ENCODE data around the gene MOV10L1. TPM values are rescaled to one million over a fixed set of nuclear protein-coding genes. Genes with fewer than 3 reads are reported as not detected.
A peak's percentile ranks its signal among the peaks of the same experiment; 100 is the strongest.

MOV10L1 gene
- total and polyA plus RNA-seq, 9 of the 15 experiments (the other 6 are each of a cell fraction or from before 2014, with no cell fraction given), result 0.06 to 0.43 (median 0.15) TPM

- no peak for TF ChIP-seq ARID2 (IDR thresholded peaks at IDR 0.05)
- no peak for TF ChIP-seq ZNF23 (CRISPR knock-in tag; IDR thresholded peaks at IDR 0.05)
- peak; percentile 75 for TF ChIP-seq NFIC (IDR thresholded peaks at IDR 0.05)
- peak; percentile 95 for TF ChIP-seq NBN (IDR thresholded peaks at IDR 0.05; ENCODE audit: low read depth)
- no peak for TF ChIP-seq ZNF609 (CRISPR knock-in tag; IDR thresholded peaks at IDR 0.05; ENCODE audit: borderline replicate concordance)
- no peak for TF ChIP-seq ZNF778 (CRISPR knock-in tag; IDR thresholded peaks at IDR 0.05)
- no peak for TF ChIP-seq ZBED1 (IDR thresholded peaks at IDR 0.05)
- peak; percentile 73 for TF ChIP-seq STAT5A (IDR thresholded peaks at IDR 0.05; ENCODE audit: borderline replicate concordance, low read length)
- TF ChIP-seq, protein P1, sequence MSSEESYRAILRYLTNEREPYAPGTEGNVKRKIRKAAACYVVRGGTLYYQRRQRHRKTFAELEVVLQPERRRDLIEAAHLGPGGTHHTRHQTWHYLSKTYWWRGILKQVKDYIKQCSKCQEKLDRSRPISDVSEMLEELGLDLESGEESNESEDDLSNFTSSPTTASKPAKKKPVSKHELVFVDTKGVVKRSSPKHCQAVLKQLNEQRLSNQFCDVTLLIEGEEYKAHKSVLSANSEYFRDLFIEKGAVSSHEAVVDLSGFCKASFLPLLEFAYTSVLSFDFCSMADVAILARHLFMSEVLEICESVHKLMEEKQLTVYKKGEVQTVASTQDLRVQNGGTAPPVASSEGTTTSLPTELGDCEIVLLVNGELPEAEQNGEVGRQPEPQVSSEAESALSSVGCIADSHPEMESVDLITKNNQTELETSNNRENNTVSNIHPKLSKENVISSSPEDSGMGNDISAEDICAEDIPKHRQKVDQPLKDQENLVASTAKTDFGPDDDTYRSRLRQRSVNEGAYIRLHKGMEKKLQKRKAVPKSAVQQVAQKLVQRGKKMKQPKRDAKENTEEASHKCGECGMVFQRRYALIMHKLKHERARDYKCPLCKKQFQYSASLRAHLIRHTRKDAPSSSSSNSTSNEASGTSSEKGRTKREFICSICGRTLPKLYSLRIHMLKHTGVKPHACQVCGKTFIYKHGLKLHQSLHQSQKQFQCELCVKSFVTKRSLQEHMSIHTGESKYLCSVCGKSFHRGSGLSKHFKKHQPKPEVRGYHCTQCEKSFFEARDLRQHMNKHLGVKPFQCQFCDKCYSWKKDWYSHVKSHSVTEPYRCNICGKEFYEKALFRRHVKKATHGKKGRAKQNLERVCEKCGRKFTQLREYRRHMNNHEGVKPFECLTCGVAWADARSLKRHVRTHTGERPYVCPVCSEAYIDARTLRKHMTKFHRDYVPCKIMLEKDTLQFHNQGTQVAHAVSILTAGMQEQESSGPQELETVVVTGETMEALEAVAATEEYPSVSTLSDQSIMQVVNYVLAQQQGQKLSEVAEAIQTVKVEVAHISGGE (CRISPR knock-in tag; IDR thresholded peaks at IDR 0.05), result peak in 1 of 3 experiments; percentile 68; a peak in 2 of 6 replicates
- TF ChIP-seq HIVEP1 (CRISPR knock-in tag; IDR thresholded peaks at IDR 0.05), result no peak
- peak; percentile 69 to 74; a peak in 3 of 4 replicates for TF ChIP-seq TRIM24 (IDR thresholded peaks at IDR 0.05)
- TF ChIP-seq PTBP1 (IDR thresholded peaks at IDR 0.05; ENCODE audit: low read depth, low read length), result no peak
- TF ChIP-seq HNRNPK (IDR thresholded peaks at IDR 0.05; ENCODE audit: low read depth, low read length, poor library complexity, severe bottlenecking), result no peak
- TF ChIP-seq PRDM10 (IDR thresholded peaks at IDR 0.05; ENCODE audit: partially characterized antibody), result peak; percentile 54
- TF ChIP-seq MAX (CRISPR knock-in tag; IDR thresholded peaks at IDR 0.05), result peak; percentile 88
- TF ChIP-seq NRF1 (conservative IDR thresholded peaks at IDR 0.05 in 1 of 2, IDR thresholded peaks at IDR 0.05 in 1 of 2), result peak; percentile 52 to 63
Observed at GRCh38 chr22:50118557-50119168, 28.9 kb downstream of the MOV10L1 start (continued).

All from K562 (cell line).